Keratinocyte (primary cell): Measurements from ENCODE around the gene KRT2. TPM values are rescaled to one million over a fixed set of nuclear protein-coding genes. Genes with fewer than 3 reads are reported as not detected.

Experiments
- DNase-seq: peaks from one replicate; pipeline ENCODE4 v3.0.0-alpha.2; 2011; ENCODE audit warnings: low read depth, missing footprints, low spot score
- FAIRE-seq: peaks from 2 replicates; lab custom pipeline; 2011; peaks lifted over from hg19 to GRCh38; lab: Jason Lieb, UNC
- H2AFZ ChIP-seq: 2 replicates; pipeline ENCODE4 v1.6.0; 2012; ENCODE audit warnings: low read length, control low read depth, inconsistent platforms; ENCODE audit not compliant: control insufficient read depth
- H3K27ac ChIP-seq: 2 replicates; pipeline ENCODE4 v1.5.1; 2011; ENCODE audit warnings: low read length; ENCODE audit not compliant: control insufficient read depth, insufficient read depth
- H3K27me3 ChIP-seq: 3 replicates; pipeline ENCODE4 v1.6.0; 2011; ENCODE audit warnings: low read length; ENCODE audit not compliant: control insufficient read depth, insufficient read depth; ENCODE audit errors: extremely low read depth
- H3K36me3 ChIP-seq, 2 experiments: 2 replicates in 1 of 2; 3 replicates in 1 of 2; pipeline ENCODE4 v1.5.1; 2011; ENCODE audit warnings: low read length in 2 of 2, mild to moderate bottlenecking in 1 of 2; ENCODE audit not compliant: control insufficient read depth in 2 of 2, insufficient read depth in 2 of 2; ENCODE audit errors: extremely low read depth in 1 of 2
- H3K4me1 ChIP-seq: 3 replicates; pipeline ENCODE4 v1.5.1; 2011; ENCODE audit warnings: low read length; ENCODE audit not compliant: control insufficient read depth, insufficient read depth; ENCODE audit errors: extremely low read depth
- H3K4me2 ChIP-seq: 3 replicates; pipeline ENCODE4 v1.6.0; 2011; ENCODE audit warnings: low read depth, low read length; ENCODE audit not compliant: control insufficient read depth, insufficient read depth; ENCODE audit errors: extremely low read depth
- H3K4me3 ChIP-seq, 3 experiments: fragments of 200-600 bp in 1 of 3; sonication (generic) in 1 of 3; 2 replicates in 2 of 3; 3 replicates in 1 of 3; pipeline ENCODE4 v1.5.1; 2011 to 2016; ENCODE audit warnings: low read length in 3 of 3, mild to moderate bottlenecking in 3 of 3, control low read depth in 2 of 3, inconsistent platforms in 1 of 3, low read depth in 1 of 3, mixed read lengths in 1 of 3, mixed run types in 1 of 3, moderate library complexity in 1 of 3; ENCODE audit not compliant: control insufficient read depth in 2 of 3, insufficient read depth in 2 of 3; ENCODE audit errors: extremely low read depth in 1 of 3
- H3K79me2 ChIP-seq: 2 replicates; pipeline ENCODE4 v1.6.0; 2012; ENCODE audit warnings: low read length; ENCODE audit not compliant: control insufficient read depth, insufficient read depth
- H3K9ac ChIP-seq: 3 replicates; pipeline ENCODE4 v1.6.0; 2011; ENCODE audit warnings: low read length; ENCODE audit not compliant: control insufficient read depth, insufficient read depth; ENCODE audit errors: extremely low read depth
- H3K9me1 ChIP-seq: 3 replicates; pipeline ENCODE4 v1.6.0; 2011; ENCODE audit warnings: low read length; ENCODE audit not compliant: control insufficient read depth, insufficient read depth; ENCODE audit errors: extremely low read depth
- H3K9me3 ChIP-seq: 2 replicates; pipeline ENCODE4 v1.5.1; 2012; ENCODE audit warnings: low read depth, low read length; ENCODE audit not compliant: control insufficient read depth
- H4K20me1 ChIP-seq: 3 replicates; pipeline ENCODE4 v1.6.0; 2011; ENCODE audit warnings: low read length; ENCODE audit not compliant: control insufficient read depth, insufficient read depth; ENCODE audit errors: extremely low read depth
- EZH2 ChIP-seq: IDR thresholded peaks from one replicate; pipeline ENCODE4 v1.6.1; 2012; ENCODE audit warnings: inconsistent platforms, mild to moderate bottlenecking, low read length, moderate library complexity
- dilution Hi-C: fragments of 300-500 bp; cut with MboI; formaldehyde crosslinking; loops from one replicate; pipeline ENCODE4 v1.7.0; 2020; ENCODE audit warnings: low sequenced_read_pairs; ENCODE audit not compliant: extremely low pct_ligation_motif_present
- polyA plus RNA-seq, 5 experiments: library from polyadenylated mRNA; depleted of rRNA in 3 of 5; stranded (reverse) in 3 of 5; stranded (forward) in 1 of 5; unstranded in 1 of 5; fragments of >200 nt; gene quantifications; 1 replicate in 1 of 5; 2 replicates in 3 of 5; 3 replicates in 1 of 5; pipeline versions ENCODE4 v1.2.1 to v1.2.3, GENCODE V29; 2011 to 2012; ENCODE audit warnings: missing spikeins in 2 of 5, low read depth in 1 of 5, low replicate concordance in 1 of 5
- TF ChIP-seq, protein P1 (sequence below), 3 experiments: IDR thresholded peaks in 1 of 3; conservative IDR thresholded peaks in 1 of 3; optimal IDR thresholded peaks in 1 of 3; 2 replicates in 2 of 3; 3 replicates in 1 of 3; pipeline versions ENCODE3 to v1.5.1; 2011; ENCODE audit warnings: low read length in 3 of 3, mild to moderate bottlenecking in 3 of 3, moderate library complexity in 2 of 3, control low read depth in 1 of 3, inconsistent platforms in 1 of 3; ENCODE audit not compliant: insufficient read depth in 2 of 3; ENCODE audit errors: extremely low read depth in 1 of 3

Gene KRT2
- polyA plus RNA-seq, 1 donor (not counting 4 experiments of a cell fraction or from before 2014, with no cell fraction given): 0.69 TPM

DNA sequence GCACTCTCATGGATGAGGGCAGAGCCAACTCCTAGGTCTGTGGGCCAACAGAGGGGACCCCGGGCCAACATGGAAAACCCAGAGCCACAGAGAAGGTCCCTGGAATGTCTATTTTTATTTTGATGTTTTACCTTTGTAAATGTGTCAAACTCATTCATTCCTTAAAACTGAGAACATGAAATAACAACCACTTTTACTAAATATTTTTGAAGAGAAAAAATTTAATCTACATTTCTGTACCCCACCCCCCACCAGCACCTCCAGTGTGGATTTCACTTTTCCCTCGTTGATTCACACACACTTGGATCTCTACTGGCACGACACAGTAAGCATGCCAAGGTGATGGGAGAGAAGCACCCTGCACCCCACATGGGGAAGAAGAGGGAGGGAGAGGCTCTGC lies 44.6 kb upstream of the KRT2 start:
- TF ChIP-seq, protein P1, sequence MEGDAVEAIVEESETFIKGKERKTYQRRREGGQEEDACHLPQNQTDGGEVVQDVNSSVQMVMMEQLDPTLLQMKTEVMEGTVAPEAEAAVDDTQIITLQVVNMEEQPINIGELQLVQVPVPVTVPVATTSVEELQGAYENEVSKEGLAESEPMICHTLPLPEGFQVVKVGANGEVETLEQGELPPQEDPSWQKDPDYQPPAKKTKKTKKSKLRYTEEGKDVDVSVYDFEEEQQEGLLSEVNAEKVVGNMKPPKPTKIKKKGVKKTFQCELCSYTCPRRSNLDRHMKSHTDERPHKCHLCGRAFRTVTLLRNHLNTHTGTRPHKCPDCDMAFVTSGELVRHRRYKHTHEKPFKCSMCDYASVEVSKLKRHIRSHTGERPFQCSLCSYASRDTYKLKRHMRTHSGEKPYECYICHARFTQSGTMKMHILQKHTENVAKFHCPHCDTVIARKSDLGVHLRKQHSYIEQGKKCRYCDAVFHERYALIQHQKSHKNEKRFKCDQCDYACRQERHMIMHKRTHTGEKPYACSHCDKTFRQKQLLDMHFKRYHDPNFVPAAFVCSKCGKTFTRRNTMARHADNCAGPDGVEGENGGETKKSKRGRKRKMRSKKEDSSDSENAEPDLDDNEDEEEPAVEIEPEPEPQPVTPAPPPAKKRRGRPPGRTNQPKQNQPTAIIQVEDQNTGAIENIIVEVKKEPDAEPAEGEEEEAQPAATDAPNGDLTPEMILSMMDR (optimal IDR thresholded peaks at IDR 0.05 in 1 of 3, IDR thresholded peaks at IDR 0.05 in 1 of 3, conservative IDR thresholded peaks at IDR 0.05 in 1 of 3; ENCODE audit: extremely low read depth in 1 of 3, insufficient read depth in 2 of 3, low read length in 3 of 3): no peak
- no peak for TF ChIP-seq EZH2
- no peaks in the 10 kb centered on the region for H3K36me3 ChIP-seq
- no peak overlapping the region for H3K27ac ChIP-seq
- H4K20me1 ChIP-seq: peaks cover 4% of the 10 kb centered on the region
- no peaks in the 10 kb centered on the region for H3K9me3 ChIP-seq
- FAIRE-seq: no peak
- DNase-seq: no peak
- H2AFZ ChIP-seq: no peak overlapping the region
- peaks cover 2% of the 10 kb centered on the region for H3K9me1 ChIP-seq
- H3K79me2 ChIP-seq: no peaks in the 10 kb centered on the region
- peaks cover 51% of the 10 kb centered on the region for H3K27me3 ChIP-seq
- dilution Hi-C loops: no loop called here
- no peak overlapping the region for H3K4me2 ChIP-seq
- no peak overlapping the region for H3K9ac ChIP-seq
- H3K4me1 ChIP-seq: no peaks in the 10 kb centered on the region
- no peak overlapping the region for H3K4me3 ChIP-seq

DNA sequence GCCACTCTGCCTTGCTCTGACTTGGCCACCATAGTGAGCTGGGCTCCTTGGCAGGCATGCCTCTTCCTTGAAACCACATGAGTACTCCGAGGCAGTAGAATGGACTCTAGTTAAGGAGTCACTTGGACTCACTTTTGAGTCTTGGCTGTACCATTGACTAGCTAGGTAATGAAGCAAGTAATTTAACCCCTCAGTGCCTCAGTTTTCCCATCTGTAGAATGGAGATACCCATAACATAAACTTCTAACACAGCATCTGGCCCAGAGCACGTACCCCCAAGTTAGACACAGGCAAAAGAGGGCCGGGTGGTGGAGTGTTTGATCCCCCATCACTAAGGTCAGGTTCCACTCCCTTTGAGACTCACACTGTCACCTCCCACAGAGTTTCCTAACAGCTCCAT lies 43.0 kb upstream of the KRT2 start:
- no peak for TF ChIP-seq EZH2
- TF ChIP-seq, protein P1 (optimal IDR thresholded peaks at IDR 0.05 in 1 of 3, IDR thresholded peaks at IDR 0.05 in 1 of 3, conservative IDR thresholded peaks at IDR 0.05 in 1 of 3; ENCODE audit: extremely low read depth in 1 of 3, insufficient read depth in 2 of 3, low read length in 3 of 3): no peak
- H2AFZ ChIP-seq: no peak overlapping the region
- no peaks in the 10 kb centered on the region for H3K9me3 ChIP-seq
- DNase-seq (no peak), FAIRE-seq (no peak)
- H3K4me2 ChIP-seq: no peak overlapping the region
- H3K27me3 ChIP-seq: peaks cover 56% of the 10 kb centered on the region
- no peak overlapping the region for H3K4me3 ChIP-seq
- peaks cover 2% of the 10 kb centered on the region for H3K9me1 ChIP-seq
- dilution Hi-C loops: no loop called here
- no peak overlapping the region for H3K27ac ChIP-seq
- H3K4me1 ChIP-seq: peaks cover 5% of the 10 kb centered on the region
- H3K36me3 ChIP-seq: no peaks in the 10 kb centered on the region
- H3K9ac ChIP-seq: no peak overlapping the region
- no peaks in the 10 kb centered on the region for H3K79me2 ChIP-seq
- peaks cover 4% of the 10 kb centered on the region for H4K20me1 ChIP-seq
